Osteocyte (in vitro differentiated cells): ENCODE measurements around the gene APBA1. TPM values are rescaled to one million over a fixed set of nuclear protein-coding genes. Genes with fewer than 3 reads are reported as not detected.

ENCODE experiments used
- DNase-seq: peaks from one replicate; pipeline ENCODE4 v3.0.0; 2021; ENCODE audit warnings: mixed read lengths; ENCODE audit not compliant: unreplicated experiment; ENCODE audit errors: extremely low spot score
- H3K27ac Mint-ChIP-seq: one replicate; pipeline ENCODE4 v1.8.0; 2021; ENCODE audit warnings: mild to moderate bottlenecking, mixed read lengths; ENCODE audit not compliant: unreplicated experiment
- H3K27me3 Mint-ChIP-seq: one replicate; pipeline ENCODE4 v1.8.0; 2021; ENCODE audit warnings: mixed read lengths; ENCODE audit not compliant: unreplicated experiment
- H3K36me3 Mint-ChIP-seq: one replicate; pipeline ENCODE4 v1.8.0; 2021; ENCODE audit warnings: mixed read lengths; ENCODE audit not compliant: unreplicated experiment
- H3K4me1 Mint-ChIP-seq: one replicate; pipeline ENCODE4 v1.8.0; 2021; ENCODE audit warnings: mixed read lengths; ENCODE audit not compliant: unreplicated experiment
- H3K4me3 Mint-ChIP-seq: one replicate; pipeline ENCODE4 v1.8.0; 2021; ENCODE audit warnings: mild to moderate bottlenecking, moderate library complexity, mixed read lengths; ENCODE audit not compliant: unreplicated experiment
- H3K9me3 Mint-ChIP-seq: one replicate; pipeline ENCODE4 v1.8.0; 2021; ENCODE audit warnings: mixed read lengths; ENCODE audit not compliant: unreplicated experiment
- CTCF ChIP-seq: fragments of 200-600 bp; sonication (generic); IDR thresholded peaks from 2 replicates; pipeline ENCODE4 v1.5.0; 2021; ENCODE audit warnings: antibody characterized with exemption, mild to moderate bottlenecking, moderate library complexity
- total RNA-seq: library from RNA; stranded (reverse); gene quantifications from 2 replicates; pipeline ENCODE4 v1.2.1, GENCODE V29; 2021

APBA1 gene
- total RNA-seq, 1 donor from 2014 or later, result 5.2 TPM

- Mint-ChIP-seq H3K4me3 (no peak overlapping the region), H3K27ac (no peak overlapping the region), H3K4me1 (no peaks in the 10 kb centered on the region), H3K36me3 (no peaks in the 10 kb centered on the region), H3K9me3 (no peaks in the 10 kb centered on the region), H3K27me3 (no peaks in the 10 kb centered on the region)
- DNase-seq, result no peak
- no peak for TF ChIP-seq CTCF
Observed at GRCh38 chr9:69590266-69590665, 81.9 kb downstream of the APBA1 start.

- H3K27me3 Mint-ChIP-seq, result no peaks in the 10 kb centered on the region
- H3K9me3 Mint-ChIP-seq, result no peaks in the 10 kb centered on the region
- H3K4me1 Mint-ChIP-seq, result no peaks in the 10 kb centered on the region
- no peak overlapping the region for H3K27ac Mint-ChIP-seq
- no peak overlapping the region for H3K4me3 Mint-ChIP-seq
- no peak for DNase-seq
- no peaks in the 10 kb centered on the region for H3K36me3 Mint-ChIP-seq
- TF ChIP-seq CTCF, result no peak
Observed at GRCh38 chr9:69589156-69589555, 83.0 kb downstream of the APBA1 start.

GRCh38 chr9:69585571-69585970 is 86.6 kb downstream of the APBA1 start:
- no peak for TF ChIP-seq CTCF
- no peaks in the 10 kb centered on the region for H3K9me3 Mint-ChIP-seq
- no peak overlapping the region for H3K4me3 Mint-ChIP-seq
- no peak overlapping the region for H3K27ac Mint-ChIP-seq
- no peak for DNase-seq
- no peaks in the 10 kb centered on the region for H3K36me3 Mint-ChIP-seq
- no peaks in the 10 kb centered on the region for H3K4me1 Mint-ChIP-seq
- H3K27me3 Mint-ChIP-seq, result no peaks in the 10 kb centered on the region

- Mint-ChIP-seq H3K9me3 (no peaks in the 10 kb centered on the region), H3K27me3 (no peaks in the 10 kb centered on the region), H3K27ac (no peak overlapping the region), H3K4me1 (no peaks in the 10 kb centered on the region), H3K4me3 (no peak overlapping the region), H3K36me3 (no peaks in the 10 kb centered on the region)
- DNase-seq, result no peak
- no peak for TF ChIP-seq CTCF
Observed at GRCh38 chr9:69584759-69585158, 87.4 kb downstream of the APBA1 start.

GRCh38 chr9:69583645-69584234 is 88.4 kb downstream of the APBA1 start:
- no peak overlapping the region for H3K27ac Mint-ChIP-seq
- TF ChIP-seq CTCF, result no peak
- no peaks in the 10 kb centered on the region for H3K27me3 Mint-ChIP-seq
- DNase-seq, result no peak
- H3K36me3 Mint-ChIP-seq, result no peaks in the 10 kb centered on the region
- H3K4me1 Mint-ChIP-seq, result no peaks in the 10 kb centered on the region
- no peaks in the 10 kb centered on the region for H3K9me3 Mint-ChIP-seq
- H3K4me3 Mint-ChIP-seq, result no peak overlapping the region
